Thyroid gland (tissue), 4 donors: Measurements from ENCODE around the gene AP4S1.

ENCODE experiments used
- CTCF ChIP-seq, 6 experiments: fragments of 200-600 bp in 3 of 6; fragments of 450-650 bp in 3 of 6; sonication (generic) in 3 of 6; IDR thresholded peaks; one replicate each; pipeline ENCODE4 v1.5.1; 2016 to 2019; ENCODE audit warnings: antibody characterized with exemption in 6 of 6, mild to moderate bottlenecking in 2 of 6, inconsistent platforms in 1 of 6, moderate library complexity in 1 of 6
- POLR2A ChIP-seq, 2 donors: fragments of 450-650 bp; IDR thresholded peaks; one replicate each; pipeline ENCODE4 v1.6.1; 2017; ENCODE audit warnings: antibody characterized with exemption in 2 of 2, mild to moderate bottlenecking in 2 of 2, moderate library complexity in 1 of 2

GRCh38 chr14:31080056-31080455 is 54.6 kb downstream of the AP4S1 start:
- no peak for TF ChIP-seq CTCF (IDR thresholded peaks at IDR 0.05)
- no peak for TF ChIP-seq POLR2A (IDR thresholded peaks at IDR 0.05)
